Bronchial epithelial cell (primary cell): Measurements from ENCODE around the gene LRP1-AS. TPM values are rescaled to one million over a fixed set of nuclear protein-coding genes. Genes with fewer than 3 reads are reported as not detected.
A peak's percentile ranks its signal among the peaks of the same experiment; 100 is the strongest.

Source experiments
- DNase-seq: peaks from one replicate; pipeline ENCODE4 v3.0.0-alpha.2; 2010; ENCODE audit warnings: low read depth
- FAIRE-seq: peaks from 2 replicates; lab custom pipeline; 2011; peaks lifted over from hg19 to GRCh38; lab: Jason Lieb, UNC
- H3K27me3 ChIP-seq: 2 replicates; pipeline ENCODE4 v1.5.1; 2011; ENCODE audit warnings: low read length; ENCODE audit not compliant: control insufficient read depth, insufficient read depth
- H3K36me3 ChIP-seq: 2 replicates; pipeline ENCODE4 v1.5.1; 2011; ENCODE audit warnings: low read length; ENCODE audit not compliant: control insufficient read depth, insufficient read depth
- H3K4me3 ChIP-seq: 2 replicates; pipeline ENCODE4 v1.5.1; 2011; ENCODE audit warnings: mild to moderate bottlenecking, low read depth, low read length, control low read depth
- total RNA-seq: library from RNA; depleted of rRNA; stranded (reverse); fragments of >200 nt; gene quantifications from 2 replicates; pipeline ENCODE4 v1.2.1, GENCODE V29; 2014
- TF ChIP-seq, protein P1 (sequence below): IDR thresholded peaks from 2 replicates; pipeline ENCODE4 v1.5.1; 2011; ENCODE audit warnings: mild to moderate bottlenecking, moderate library complexity, low read length, control low read depth, inconsistent platforms; ENCODE audit not compliant: insufficient read depth, severe bottlenecking

LRP1-AS gene
- total RNA-seq, 1 donor from 2014 or later: not detected

- DNase-seq (no peak), FAIRE-seq (no peak)
- TF ChIP-seq, protein P1, sequence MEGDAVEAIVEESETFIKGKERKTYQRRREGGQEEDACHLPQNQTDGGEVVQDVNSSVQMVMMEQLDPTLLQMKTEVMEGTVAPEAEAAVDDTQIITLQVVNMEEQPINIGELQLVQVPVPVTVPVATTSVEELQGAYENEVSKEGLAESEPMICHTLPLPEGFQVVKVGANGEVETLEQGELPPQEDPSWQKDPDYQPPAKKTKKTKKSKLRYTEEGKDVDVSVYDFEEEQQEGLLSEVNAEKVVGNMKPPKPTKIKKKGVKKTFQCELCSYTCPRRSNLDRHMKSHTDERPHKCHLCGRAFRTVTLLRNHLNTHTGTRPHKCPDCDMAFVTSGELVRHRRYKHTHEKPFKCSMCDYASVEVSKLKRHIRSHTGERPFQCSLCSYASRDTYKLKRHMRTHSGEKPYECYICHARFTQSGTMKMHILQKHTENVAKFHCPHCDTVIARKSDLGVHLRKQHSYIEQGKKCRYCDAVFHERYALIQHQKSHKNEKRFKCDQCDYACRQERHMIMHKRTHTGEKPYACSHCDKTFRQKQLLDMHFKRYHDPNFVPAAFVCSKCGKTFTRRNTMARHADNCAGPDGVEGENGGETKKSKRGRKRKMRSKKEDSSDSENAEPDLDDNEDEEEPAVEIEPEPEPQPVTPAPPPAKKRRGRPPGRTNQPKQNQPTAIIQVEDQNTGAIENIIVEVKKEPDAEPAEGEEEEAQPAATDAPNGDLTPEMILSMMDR: no peak
- H3K4me3 ChIP-seq: no peak overlapping the region
- H3K36me3 ChIP-seq: peaks cover 21% of the 10 kb centered on the region
- no peaks in the 10 kb centered on the region for H3K27me3 ChIP-seq
Measured at GRCh38 chr12:57169046-57169795, 21.8 kb upstream of the LRP1-AS start.

DNA sequence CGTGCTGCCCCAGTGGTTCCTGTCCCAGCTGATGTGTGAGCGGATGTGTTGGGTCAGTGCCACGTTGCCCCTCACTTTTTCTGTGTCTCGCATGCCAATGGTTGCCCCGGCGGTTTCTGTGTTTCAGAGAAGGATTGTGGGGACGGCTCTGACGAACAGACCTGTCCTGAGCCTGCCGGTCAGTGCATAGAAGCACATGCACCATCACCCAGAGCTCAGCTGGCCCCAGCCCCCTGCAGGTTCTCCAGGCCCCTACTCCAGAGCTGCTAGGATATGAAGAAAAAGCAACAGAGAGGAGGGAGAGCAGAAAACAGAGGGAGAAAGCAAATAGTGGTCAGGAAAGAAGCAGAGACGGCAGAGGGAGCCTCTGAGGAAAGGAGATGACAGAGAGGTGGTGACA lies 20.6 kb upstream of the LRP1-AS start:
- FAIRE-seq (peak; percentile 73), DNase-seq (no peak)
- TF ChIP-seq, protein P1: no peak
- no peak overlapping the region for H3K4me3 ChIP-seq
- H3K36me3 ChIP-seq: peaks cover 19% of the 10 kb centered on the region
- no peaks in the 10 kb centered on the region for H3K27me3 ChIP-seq

DNA sequence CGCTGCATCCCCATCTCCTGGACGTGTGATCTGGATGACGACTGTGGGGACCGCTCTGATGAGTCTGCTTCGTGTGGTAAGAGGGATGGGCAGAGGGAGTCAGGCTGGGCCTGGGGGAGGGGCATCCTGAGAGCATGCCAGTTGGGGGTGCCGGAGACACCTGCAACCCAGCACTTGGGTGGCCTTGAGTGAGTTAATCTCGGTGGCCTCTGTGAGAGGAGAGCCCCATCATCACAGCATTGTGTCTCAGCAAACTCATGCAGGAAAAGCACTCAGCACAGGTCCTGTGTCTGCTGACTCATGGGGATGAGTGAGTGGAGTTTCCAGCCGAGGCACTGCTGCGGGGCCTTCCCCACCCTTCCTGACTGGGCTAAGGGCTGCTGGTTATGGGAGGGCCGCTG lies 19.6 kb upstream of the LRP1-AS start:
- no peak overlapping the region for H3K4me3 ChIP-seq
- H3K36me3 ChIP-seq: peaks cover 20% of the 10 kb centered on the region
- TF ChIP-seq, protein P1: no peak
- DNase-seq (peak; percentile 96), FAIRE-seq (peak; percentile 99)
- no peaks in the 10 kb centered on the region for H3K27me3 ChIP-seq

GRCh38 chr12:57165741-57166140 lies 18.3 kb upstream of the LRP1-AS start:
- Histone ChIP-seq H3K4me3 (no peak overlapping the region), H3K36me3 (peaks cover 25% of the 10 kb centered on the region), H3K27me3 (no peaks in the 10 kb centered on the region)
- DNase-seq: peak; percentile 80
- FAIRE-seq: no peak
- TF ChIP-seq, protein P1: no peak

DNA sequence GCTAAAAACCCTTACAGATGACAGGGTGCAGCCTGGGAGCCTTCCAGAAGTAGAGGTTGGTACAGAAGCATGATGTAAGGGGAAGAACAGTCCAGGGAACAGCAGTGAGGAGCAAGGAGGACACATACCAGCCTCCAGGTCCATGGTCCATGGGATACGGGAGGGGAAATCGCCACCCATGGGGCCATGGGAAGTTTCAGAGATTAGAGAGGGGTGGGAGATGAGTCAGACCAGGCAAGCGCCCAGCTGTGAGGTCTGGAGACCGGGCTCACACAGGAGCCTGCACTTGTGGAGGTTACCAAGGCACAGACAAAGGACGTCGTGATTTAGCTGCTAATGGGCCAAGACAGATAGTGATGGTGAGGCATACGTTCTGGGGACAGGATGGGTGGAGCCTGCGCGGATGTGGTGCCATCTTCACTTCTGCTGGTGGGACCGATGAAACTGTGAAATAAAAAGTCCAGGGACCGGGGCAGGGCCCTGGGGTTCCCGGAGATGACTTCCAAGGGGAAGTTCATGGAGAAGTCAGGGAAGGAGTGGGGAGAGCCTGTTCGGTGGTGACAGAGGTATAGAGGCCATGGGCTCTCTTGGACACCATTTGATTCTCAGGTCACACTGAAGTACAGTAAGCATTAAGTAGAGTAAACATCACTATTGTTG lies 17.7 kb upstream of the LRP1-AS start:
- no peak for FAIRE-seq
- Histone ChIP-seq H3K4me3 (no peak overlapping the region), H3K27me3 (no peaks in the 10 kb centered on the region), H3K36me3 (peaks cover 27% of the 10 kb centered on the region)
- no peak for DNase-seq
- TF ChIP-seq, protein P1: no peak
